ENCODE measurements around the gene PEX12. TPM values are rescaled to one million over a fixed set of nuclear protein-coding genes. Genes with fewer than 3 reads are reported as not detected.

Gene PEX12
- total RNA-seq, 4 donors from 2014 or later, result 4.1 to 9.0 (median 5.0) TPM

GRCh38 chr17:35560703-35561102 is 17.7 kb downstream of the PEX12 start, which contains the start of gene SLFN14:
Gene SLFN14, minus strand, starts transcription at chr17:35560819. Its CDS starts 2,757 bp downstream, at chr17:35558062.
- DNase-seq (ENCODE audit: extremely low spot score), result no peak
- Histone ChIP-seq H3K36me3 (no peaks in the 10 kb centered on the region), H3K27me3 (peaks cover 0 to 19% (median 0%) of the 10 kb centered on the region in 4 donors), H3K27ac (replicated peaks in 1 of 4) (no peak within 1 kb of the TSS), H3K4me3 (no peak within 1 kb of the TSS), H3K9me3 (no peaks in the 10 kb centered on the region), H3K4me1 (no peaks in the 10 kb centered on the region)
- intact Hi-C loops (cut with DNase I), result no loop called here
- WGBS, result 62% methylated on average over 3 of the region's 3 CpGs
- TF ChIP-seq POLR2AphosphoS5 (IDR thresholded peaks at IDR 0.05) (no peak), CTCF (IDR thresholded peaks at IDR 0.05) (no peak), POLR2A (IDR thresholded peaks at IDR 0.05; ENCODE audit: low read depth) (no peak), EP300 (IDR thresholded peaks at IDR 0.05) (no peak)

GRCh38 chr17:35559495-35560210 is 18.7 kb downstream of the PEX12 start:
- WGBS, result 61% methylated on average over 2 of the region's 2 CpGs
- Histone ChIP-seq H3K9me3 (no peaks in the 10 kb centered on the region), H3K4me1 (no peaks in the 10 kb centered on the region), H3K27me3 (peaks cover 0 to 28% (median 0%) of the 10 kb centered on the region in 4 donors), H3K36me3 (no peaks in the 10 kb centered on the region), H3K4me3 (no peak overlapping the region), H3K27ac (replicated peaks in 1 of 4) (no peak overlapping the region)
- no peak for TF ChIP-seq POLR2A (IDR thresholded peaks at IDR 0.05; ENCODE audit: low read depth)
- intact Hi-C loops (cut with DNase I), result no loop called here
- no peak for DNase-seq (ENCODE audit: extremely low spot score)

GRCh38 chr17:35557353-35557752 is 21.0 kb downstream of the PEX12 start:
- peaks cover 0 to 35% (median 0%) of the 10 kb centered on the region in 4 donors for H3K27me3 ChIP-seq
- H3K4me1 ChIP-seq, result no peaks in the 10 kb centered on the region
- H3K4me3 ChIP-seq, result no peak overlapping the region
- no peaks in the 10 kb centered on the region for H3K36me3 ChIP-seq
- TF ChIP-seq POLR2AphosphoS5 (IDR thresholded peaks at IDR 0.05), result no peak
- no peak for TF ChIP-seq POLR2A (IDR thresholded peaks at IDR 0.05; ENCODE audit: low read depth)
- TF ChIP-seq EP300 (IDR thresholded peaks at IDR 0.05), result no peak
- TF ChIP-seq CTCF (IDR thresholded peaks at IDR 0.05), result no peak
- H3K9me3 ChIP-seq, result no peaks in the 10 kb centered on the region
- intact Hi-C loops (cut with DNase I), result no loop called here
- no peak for DNase-seq (ENCODE audit: extremely low spot score)
- 71% methylated on average over 3 of the region's 3 CpGs for WGBS
- H3K27ac ChIP-seq (replicated peaks in 1 of 4), result no peak overlapping the region

GRCh38 chr17:35555691-35556090 is 22.7 kb downstream of the PEX12 start:
- no peak overlapping the region for H3K4me3 ChIP-seq
- 81% methylated on average over 5 of the region's 5 CpGs for WGBS
- intact Hi-C loops (cut with DNase I), result no loop called here
- H3K27ac ChIP-seq (replicated peaks in 1 of 4), result no peak overlapping the region
- DNase-seq (ENCODE audit: extremely low spot score), result no peak
- H3K4me1 ChIP-seq, result no peaks in the 10 kb centered on the region
- H3K27me3 ChIP-seq, result peaks cover 0 to 40% (median 0%) of the 10 kb centered on the region in 4 donors
- peak in 2 of 3 experiments; percentile 19 to 30 for TF ChIP-seq CTCF (IDR thresholded peaks at IDR 0.05)
- no peak for TF ChIP-seq POLR2AphosphoS5 (IDR thresholded peaks at IDR 0.05)
- no peak for TF ChIP-seq POLR2A (IDR thresholded peaks at IDR 0.05; ENCODE audit: low read depth)
- TF ChIP-seq EP300 (IDR thresholded peaks at IDR 0.05), result no peak
- H3K9me3 ChIP-seq, result no peaks in the 10 kb centered on the region
- H3K36me3 ChIP-seq, result no peaks in the 10 kb centered on the region

- Histone ChIP-seq H3K9me3 (no peaks in the 10 kb centered on the region), H3K27me3 (peaks cover 0 to 44% (median 0%) of the 10 kb centered on the region in 4 donors), H3K36me3 (no peaks in the 10 kb centered on the region), H3K4me1 (no peaks in the 10 kb centered on the region), H3K4me3 (no peak overlapping the region), H3K27ac (replicated peaks in 1 of 4) (no peak overlapping the region)
- WGBS, result 71% methylated on average over 5 of the region's 5 CpGs
- no peak for DNase-seq (ENCODE audit: extremely low spot score)
- TF ChIP-seq EP300 (IDR thresholded peaks at IDR 0.05) (no peak), POLR2A (IDR thresholded peaks at IDR 0.05; ENCODE audit: low read depth) (no peak), POLR2AphosphoS5 (IDR thresholded peaks at IDR 0.05) (no peak), CTCF (IDR thresholded peaks at IDR 0.05) (no peak)
- intact Hi-C loops (cut with DNase I), result no loop called here
Observed at GRCh38 chr17:35554668-35555067, 23.7 kb downstream of the PEX12 start.
